RPMI7951 (cell line): Measurements from ENCODE around the gene CCDC7. TPM values are rescaled to one million over a fixed set of nuclear protein-coding genes. Genes with fewer than 3 reads are reported as not detected.
A peak's percentile ranks its signal among the peaks of the same experiment; 100 is the strongest.
"Not testable (repeated sequence)": the region's sequence is repeated elsewhere in the genome, so short reads cannot be mapped to it uniquely, and the experiment has no call there.

Source experiments
- DNase-seq: peaks from one replicate; pipeline ENCODE4 v3.0.0-alpha.2; 2012; ENCODE audit warnings: low read depth
- total RNA-seq: library from RNA; depleted of rRNA; stranded (reverse); fragments of >200 nt; shearing (Covaris generic); gene quantifications from 2 replicates; pipeline ENCODE4 v1.2.3, GENCODE V29; 2014

Gene CCDC7
- total RNA-seq, 1 experiment from 2014 or later: 3.8 TPM

GRCh38 chr10:32699683-32700082 lies 253.7 kb downstream of the CCDC7 start:
- not testable (repeated sequence) for DNase-seq

GRCh38 chr10:32713560-32713959 lies 267.6 kb downstream of the CCDC7 start:
- peak; percentile 27 for DNase-seq

- no peak for DNase-seq
Observed at GRCh38 chr10:32731527-32731926, 285.6 kb downstream of the CCDC7 start.

GRCh38 chr10:32738958-32739357 lies 293.0 kb downstream of the CCDC7 start:
- no peak for DNase-seq

GRCh38 chr10:32744321-32744720 lies 298.4 kb downstream of the CCDC7 start:
- DNase-seq: no peak

- no peak for DNase-seq
Observed at GRCh38 chr10:32746869-32747268, 300.9 kb downstream of the CCDC7 start.

- DNase-seq: no peak
Observed at GRCh38 chr10:32751582-32751981, 305.6 kb downstream of the CCDC7 start.

GRCh38 chr10:32754900-32755299 lies 309.0 kb downstream of the CCDC7 start:
- not testable (repeated sequence) for DNase-seq

GRCh38 chr10:32771217-32771616 lies 325.3 kb downstream of the CCDC7 start:
- no peak for DNase-seq

- no peak for DNase-seq
Observed at GRCh38 chr10:32773105-32773504, 327.2 kb downstream of the CCDC7 start.

- DNase-seq: no peak
Observed at GRCh38 chr10:32786968-32787367, 341.0 kb downstream of the CCDC7 start.

GRCh38 chr10:32787690-32788284 lies 341.8 kb downstream of the CCDC7 start:
- no peak for DNase-seq

GRCh38 chr10:32788359-32788758 lies 342.4 kb downstream of the CCDC7 start:
- no peak for DNase-seq

- peak; percentile 30 for DNase-seq
Observed at GRCh38 chr10:32790483-32790882, 344.5 kb downstream of the CCDC7 start.

GRCh38 chr10:32793033-32793432 lies 347.1 kb downstream of the CCDC7 start:
- no peak for DNase-seq

GRCh38 chr10:32795598-32796183 lies 349.8 kb downstream of the CCDC7 start:
- DNase-seq: peak; percentile 39

GRCh38 chr10:32797393-32797792 lies 351.5 kb downstream of the CCDC7 start:
- not testable (repeated sequence) for DNase-seq

GRCh38 chr10:32846974-32847373 lies 401.0 kb downstream of the CCDC7 start:
- no peak for DNase-seq

- DNase-seq: no peak
Observed at GRCh38 chr10:32851301-32851700, 405.4 kb downstream of the CCDC7 start.

GRCh38 chr10:32854435-32854834 lies 408.5 kb downstream of the CCDC7 start:
- no peak for DNase-seq

- no peak for DNase-seq
Observed at GRCh38 chr10:32865170-32865569, 419.2 kb downstream of the CCDC7 start.

- no peak for DNase-seq
Observed at GRCh38 chr10:32877915-32878314, 432.0 kb downstream of the CCDC7 start.

GRCh38 chr10:32878646-32879045 lies 432.7 kb downstream of the CCDC7 start:
- DNase-seq: no peak

- DNase-seq: no peak
Observed at GRCh38 chr10:32882076-32882475, 436.1 kb downstream of the CCDC7 start.
